SK-N-SH (cell line): ENCODE data around the gene EFHC1. TPM values are rescaled to one million over a fixed set of nuclear protein-coding genes. Genes with fewer than 3 reads are reported as not detected.

Experiments
- CTCF ChIA-PET: fragments of 300-600, 350-600 bp; formaldehyde crosslinking; extraction: SDS; loops from one replicate; lab custom pipeline; 2021; lab: Yijun Ruan, JAX
- POLR2A ChIA-PET: fragments of 350-600 bp; sonication (Branson Sonifier 250); formaldehyde crosslinking; extraction: SDS; loops from one replicate; lab custom pipeline; 2020; ENCODE audit warnings: antibody characterized with exemption, inconsistent platforms; lab: Yijun Ruan, JAX
- DNase-seq: peaks from one replicate; pipeline ENCODE4 v3.0.0; 2012
- H2AFZ ChIP-seq: fragments of 200-600 bp; sonication (generic); 2 replicates; pipeline ENCODE4 v1.8.1; 2016; ENCODE audit warnings: antibody characterized with exemption, mild to moderate bottlenecking, low read depth
- H3F3A ChIP-seq: fragments of 200-600 bp; sonication (generic); replicated peaks from 2 replicates; pipeline ENCODE3; 2016; ENCODE audit warnings: antibody characterized with exemption, mild to moderate bottlenecking; ENCODE audit not compliant: insufficient read depth
- H3K27ac ChIP-seq, 2 experiments: fragments of 200-500 bp in 1 of 2; fragments of 200-600 bp in 1 of 2; sonication (Bioruptor generic) in 1 of 2; sonication (generic), shearing (Covaris generic) in 1 of 2; 2 replicates each; pipeline versions ENCODE4 v1.5.1 to v1.6.1; 2014 to 2016; ENCODE audit warnings: low read depth in 2 of 2, inconsistent platforms in 1 of 2, low read length in 1 of 2, mild to moderate bottlenecking in 1 of 2, mixed read lengths in 1 of 2
- H3K27me3 ChIP-seq: fragments of 200-600 bp; sonication (generic), shearing (Covaris generic); 2 replicates; pipeline ENCODE4 v1.6.1; 2016; ENCODE audit warnings: mixed run types; ENCODE audit not compliant: insufficient read depth
- H3K36me3 ChIP-seq, 2 experiments: fragments of 200-500 bp in 1 of 2; fragments of 200-600 bp in 1 of 2; sonication (Bioruptor generic) in 1 of 2; sonication (generic) in 1 of 2; replicated peaks in 1 of 2; 2 replicates each; pipeline versions ENCODE3 to v1.5.1; 2014 to 2016; ENCODE audit warnings: low read length in 1 of 2, mild to moderate bottlenecking in 1 of 2; ENCODE audit not compliant: insufficient read depth in 2 of 2, control insufficient read depth in 1 of 2
- H3K4me1 ChIP-seq, 2 experiments: fragments of 200-500 bp in 1 of 2; fragments of 200-600 bp in 1 of 2; sonication (Bioruptor generic) in 1 of 2; sonication (generic), shearing (Covaris generic) in 1 of 2; 2 replicates each; pipeline versions ENCODE4 v1.5.1 to v1.6.1; 2014 to 2016; ENCODE audit warnings: low read depth in 1 of 2, low read length in 1 of 2, mixed run types in 1 of 2; ENCODE audit not compliant: insufficient read depth in 2 of 2, control insufficient read depth in 1 of 2
- H3K4me2 ChIP-seq: fragments of 200-600 bp; sonication (generic), shearing (Covaris generic); 2 replicates; pipeline ENCODE4 v1.6.1; 2017; ENCODE audit warnings: mixed run types
- H3K4me3 ChIP-seq, 2 experiments: fragments of 200-500 bp in 1 of 2; fragments of 200-600 bp in 1 of 2; sonication (Bioruptor generic) in 1 of 2; sonication (generic), shearing (Covaris generic) in 1 of 2; 2 replicates each; pipeline versions ENCODE4 v1.5.1 to v1.8.1; 2014 to 2016; ENCODE audit warnings: low read depth in 2 of 2, inconsistent platforms in 1 of 2, low read length in 1 of 2, mild to moderate bottlenecking in 1 of 2, mixed read lengths in 1 of 2, moderate library complexity in 1 of 2
- H3K79me2 ChIP-seq: fragments of 200-600 bp; sonication (generic); 2 replicates; pipeline ENCODE4 v1.8.1; 2017; ENCODE audit warnings: mild to moderate bottlenecking; ENCODE audit not compliant: insufficient read depth
- H3K9ac ChIP-seq: fragments of 200-600 bp; sonication (generic); 2 replicates; pipeline ENCODE4 v1.6.1; 2017; ENCODE audit warnings: mixed run types
- H3K9me2 ChIP-seq: fragments of 200-600 bp; sonication (generic); 2 replicates; pipeline ENCODE4 v1.6.1; 2017; ENCODE audit warnings: mixed run types
- H3K9me3 ChIP-seq: fragments of 200-600 bp; sonication (generic); 2 replicates; pipeline ENCODE4 v1.6.1; 2017; ENCODE audit warnings: mixed run types, mild to moderate bottlenecking, moderate library complexity
- H4K20me1 ChIP-seq: fragments of 200-600 bp; sonication (generic); 2 replicates; pipeline ENCODE4 v1.6.1; 2017; ENCODE audit warnings: mild to moderate bottlenecking, mixed run types; ENCODE audit not compliant: insufficient read depth
- EZH2phosphoT487 ChIP-seq: fragments of 200-600 bp; sonication (generic); IDR thresholded peaks from 2 replicates; pipeline ENCODE4 v1.6.1; 2017; ENCODE audit warnings: low read depth, mixed run types, mild to moderate bottlenecking, antibody characterized with exemption, moderate library complexity, borderline replicate concordance
- FOXM1 ChIP-seq: IDR thresholded peaks from 2 replicates; pipeline ENCODE4 v1.4.0; 2012; ENCODE audit warnings: low read depth, mild to moderate bottlenecking
- GABPA ChIP-seq: IDR thresholded peaks from 2 replicates; pipeline ENCODE4 v1.4.0; 2012; ENCODE audit warnings: low read depth, mild to moderate bottlenecking
- JUND ChIP-seq: IDR thresholded peaks from 2 replicates; pipeline ENCODE4 v1.4.0; 2012
- MXI1 ChIP-seq: IDR thresholded peaks from 2 replicates; pipeline ENCODE4 v1.6.1; 2012; ENCODE audit warnings: mild to moderate bottlenecking, low read depth, low read length, improper control_type of control experiment
- POLR2AphosphoS5 ChIP-seq: IDR thresholded peaks from 2 replicates; pipeline ENCODE4 v1.6.1; 2012; ENCODE audit warnings: low read depth, low read length
- RAD21 ChIP-seq: IDR thresholded peaks from 2 replicates; pipeline ENCODE4 v1.6.1; 2012; ENCODE audit warnings: mild to moderate bottlenecking, low read length
- RCOR1 ChIP-seq: fragments of 150-350 bp; IDR thresholded peaks from 2 replicates; pipeline ENCODE4 v1.6.1; 2017; ENCODE audit warnings: antibody characterized with exemption, low read length
- SMC3 ChIP-seq: IDR thresholded peaks from 2 replicates; pipeline ENCODE4 v1.6.1; 2012; ENCODE audit warnings: low read depth, low read length, improper control_type of control experiment
- TEAD4 ChIP-seq: IDR thresholded peaks from 2 replicates; pipeline ENCODE4 v1.4.0; 2012; ENCODE audit warnings: mild to moderate bottlenecking, borderline replicate concordance; ENCODE audit not compliant: insufficient read depth
- USF1 ChIP-seq: IDR thresholded peaks from 2 replicates; pipeline ENCODE4 v1.4.0; 2012; ENCODE audit warnings: low read depth, borderline replicate concordance
- YY1 ChIP-seq: IDR thresholded peaks from 2 replicates; pipeline ENCODE4 v1.4.0; 2012; ENCODE audit warnings: low read depth, mild to moderate bottlenecking
- WGBS: methylation state at CpG from one replicate; pipeline ENCODE4 v1.1.6; 2017; ENCODE audit warnings: low lambda C conversion rate; 5-methylcytosine and 5-hydroxymethylcytosine counted together
- polyA plus RNA-seq, 3 experiments: library from polyadenylated mRNA; depleted of rRNA; stranded (reverse); fragments of >200 nt; gene quantifications; 2 replicates each; pipeline ENCODE4 v1.2.3, GENCODE V29; 2012
- TF ChIP-seq, protein P1 (sequence below): IDR thresholded peaks from 2 replicates; pipeline ENCODE4; 2012
- TF ChIP-seq, protein P2 (sequence below): fragments of 200-600 bp; sonication (generic); IDR thresholded peaks from 2 replicates; pipeline ENCODE4 v1.6.1; 2017; ENCODE audit warnings: antibody characterized with exemption, mild to moderate bottlenecking, moderate library complexity
- TF ChIP-seq, protein P3 (sequence below): IDR thresholded peaks from 2 replicates; pipeline ENCODE4 v1.4.0; 2012; ENCODE audit warnings: low read depth, borderline replicate concordance

The EFHC1 gene
- polyA plus RNA-seq, 1 of the 3 experiments (the other 2 are of a cell fraction) = 39.4 TPM

DNA sequence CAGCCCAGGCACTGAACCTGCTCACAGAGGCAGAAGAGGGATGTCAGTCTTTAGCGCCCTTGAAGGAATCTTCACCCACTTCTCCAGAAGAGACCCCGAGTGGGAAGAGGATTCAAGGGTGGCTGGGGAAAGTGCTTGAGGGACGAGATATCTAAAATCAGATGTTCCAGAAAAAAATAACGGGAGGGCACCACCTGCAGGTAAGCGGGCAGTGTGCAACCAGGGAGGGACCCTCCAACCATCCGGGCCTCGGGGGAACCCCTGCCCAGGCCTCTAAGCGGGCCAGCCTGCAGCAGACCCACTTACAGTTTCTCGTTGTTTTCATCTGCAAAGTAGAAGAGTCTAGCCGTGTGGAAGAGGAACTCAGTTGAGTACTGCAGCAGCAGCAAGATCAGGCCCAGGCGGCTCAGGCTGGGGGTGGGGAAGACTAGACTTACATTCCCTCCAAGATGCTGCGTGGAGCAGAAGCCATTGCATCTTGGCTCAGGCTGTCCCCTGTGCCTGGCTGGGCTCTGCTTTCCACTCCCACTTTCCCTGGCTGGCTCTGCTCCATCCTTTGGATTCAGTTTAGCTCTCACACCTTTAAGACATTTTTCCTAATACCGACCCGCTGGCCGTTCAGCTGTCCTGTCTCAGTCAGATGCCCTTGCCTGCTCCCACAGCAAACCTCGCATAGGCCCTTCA lies 85.7 kb downstream of the EFHC1 start:
- H3K36me3 ChIP-seq = peaks cover 60 to 74% of the 10 kb centered on the region in 2 experiments
- peak; percentile 43 for DNase-seq
- H3K9me2 ChIP-seq = no peaks in the 10 kb centered on the region
- CTCF ChIA-PET = interaction anchor here (1.0 to 1.3 kb wide), 2 partner anchors 10 to 105 kb away, joined by 4 read pairs; no protein-coding TSS in a partner anchor
- H3K4me2 ChIP-seq = no peak overlapping the region
- 90% methylated on average over 15 of the region's 16 CpGs for WGBS
- no peak overlapping the region for H3K4me3 ChIP-seq
- no peaks in the 10 kb centered on the region for H4K20me1 ChIP-seq
- no peak overlapping the region for H2AFZ ChIP-seq
- H3K79me2 ChIP-seq = peaks cover 13% of the 10 kb centered on the region; the same call in 1 of the 2 replicates
- peaks cover 30% of the 10 kb centered on the region for H3F3A ChIP-seq
- H3K27ac ChIP-seq = no peak overlapping the region; a peak in 1 of 4 replicates
- TF ChIP-seq FOXM1 (no peak), POLR2AphosphoS5 (no peak), RAD21 (no peak; the same call in 1 of the 2 replicates), EZH2phosphoT487 (no peak), SMC3 (no peak), GABPA (no peak), TEAD4 (no peak), JUND (no peak), RCOR1 (no peak), USF1 (no peak)
- TF ChIP-seq, all 33 proteins: peak for 0
- no peaks in the 10 kb centered on the region for H3K9me3 ChIP-seq
- POLR2A ChIA-PET = no interaction called here
- H3K4me1 ChIP-seq = peaks cover 18 to 34% of the 10 kb centered on the region in 2 experiments; a peak in 3 of 4 replicates
- no peak overlapping the region for H3K9ac ChIP-seq
- no peaks in the 10 kb centered on the region for H3K27me3 ChIP-seq

GRCh38 chr6:52506476-52506875 lies 86.3 kb downstream of the EFHC1 start:
- peaks cover 17% of the 10 kb centered on the region; the same call in 1 of the 2 replicates for H3K79me2 ChIP-seq
- CTCF ChIA-PET = interaction anchor here (1.0 to 1.3 kb wide), 3 partner anchors 9 to 106 kb away, joined by 3 to 4 read pairs (median 4); no protein-coding TSS in a partner anchor

More at GRCh38 chr6:52506476-52506875, 86.3 kb downstream of the EFHC1 start:
- WGBS = 87% methylated on average over 9 of the region's 9 CpGs
- no peak overlapping the region for H2AFZ ChIP-seq
- H3K4me3 ChIP-seq = no peak overlapping the region
- no peak overlapping the region for H3K4me2 ChIP-seq
- no peak overlapping the region for H3K9ac ChIP-seq
- peaks cover 34% of the 10 kb centered on the region for H3F3A ChIP-seq
- H3K36me3 ChIP-seq = peaks cover 63 to 71% of the 10 kb centered on the region in 2 experiments
- no peaks in the 10 kb centered on the region for H4K20me1 ChIP-seq
- H3K4me1 ChIP-seq = peaks cover 18 to 38% of the 10 kb centered on the region in 2 experiments; a peak in 3 of 4 replicates
- POLR2A ChIA-PET = no interaction called here
- H3K9me2 ChIP-seq = no peaks in the 10 kb centered on the region
- no peaks in the 10 kb centered on the region for H3K27me3 ChIP-seq
- no peak overlapping the region for H3K27ac ChIP-seq
- TF ChIP-seq TEAD4 = no peak
- TF ChIP-seq MXI1 = no peak
- TF ChIP-seq, protein P1, sequence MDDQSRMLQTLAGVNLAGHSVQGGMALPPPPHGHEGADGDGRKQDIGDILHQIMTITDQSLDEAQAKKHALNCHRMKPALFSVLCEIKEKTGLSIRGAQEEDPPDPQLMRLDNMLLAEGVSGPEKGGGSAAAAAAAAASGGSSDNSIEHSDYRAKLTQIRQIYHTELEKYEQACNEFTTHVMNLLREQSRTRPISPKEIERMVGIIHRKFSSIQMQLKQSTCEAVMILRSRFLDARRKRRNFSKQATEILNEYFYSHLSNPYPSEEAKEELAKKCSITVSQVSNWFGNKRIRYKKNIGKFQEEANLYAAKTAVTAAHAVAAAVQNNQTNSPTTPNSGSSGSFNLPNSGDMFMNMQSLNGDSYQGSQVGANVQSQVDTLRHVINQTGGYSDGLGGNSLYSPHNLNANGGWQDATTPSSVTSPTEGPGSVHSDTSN = no peak
- no peak for TF ChIP-seq SMC3
- TF ChIP-seq, protein P2, sequence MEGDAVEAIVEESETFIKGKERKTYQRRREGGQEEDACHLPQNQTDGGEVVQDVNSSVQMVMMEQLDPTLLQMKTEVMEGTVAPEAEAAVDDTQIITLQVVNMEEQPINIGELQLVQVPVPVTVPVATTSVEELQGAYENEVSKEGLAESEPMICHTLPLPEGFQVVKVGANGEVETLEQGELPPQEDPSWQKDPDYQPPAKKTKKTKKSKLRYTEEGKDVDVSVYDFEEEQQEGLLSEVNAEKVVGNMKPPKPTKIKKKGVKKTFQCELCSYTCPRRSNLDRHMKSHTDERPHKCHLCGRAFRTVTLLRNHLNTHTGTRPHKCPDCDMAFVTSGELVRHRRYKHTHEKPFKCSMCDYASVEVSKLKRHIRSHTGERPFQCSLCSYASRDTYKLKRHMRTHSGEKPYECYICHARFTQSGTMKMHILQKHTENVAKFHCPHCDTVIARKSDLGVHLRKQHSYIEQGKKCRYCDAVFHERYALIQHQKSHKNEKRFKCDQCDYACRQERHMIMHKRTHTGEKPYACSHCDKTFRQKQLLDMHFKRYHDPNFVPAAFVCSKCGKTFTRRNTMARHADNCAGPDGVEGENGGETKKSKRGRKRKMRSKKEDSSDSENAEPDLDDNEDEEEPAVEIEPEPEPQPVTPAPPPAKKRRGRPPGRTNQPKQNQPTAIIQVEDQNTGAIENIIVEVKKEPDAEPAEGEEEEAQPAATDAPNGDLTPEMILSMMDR = no peak
- TF ChIP-seq, protein P3, sequence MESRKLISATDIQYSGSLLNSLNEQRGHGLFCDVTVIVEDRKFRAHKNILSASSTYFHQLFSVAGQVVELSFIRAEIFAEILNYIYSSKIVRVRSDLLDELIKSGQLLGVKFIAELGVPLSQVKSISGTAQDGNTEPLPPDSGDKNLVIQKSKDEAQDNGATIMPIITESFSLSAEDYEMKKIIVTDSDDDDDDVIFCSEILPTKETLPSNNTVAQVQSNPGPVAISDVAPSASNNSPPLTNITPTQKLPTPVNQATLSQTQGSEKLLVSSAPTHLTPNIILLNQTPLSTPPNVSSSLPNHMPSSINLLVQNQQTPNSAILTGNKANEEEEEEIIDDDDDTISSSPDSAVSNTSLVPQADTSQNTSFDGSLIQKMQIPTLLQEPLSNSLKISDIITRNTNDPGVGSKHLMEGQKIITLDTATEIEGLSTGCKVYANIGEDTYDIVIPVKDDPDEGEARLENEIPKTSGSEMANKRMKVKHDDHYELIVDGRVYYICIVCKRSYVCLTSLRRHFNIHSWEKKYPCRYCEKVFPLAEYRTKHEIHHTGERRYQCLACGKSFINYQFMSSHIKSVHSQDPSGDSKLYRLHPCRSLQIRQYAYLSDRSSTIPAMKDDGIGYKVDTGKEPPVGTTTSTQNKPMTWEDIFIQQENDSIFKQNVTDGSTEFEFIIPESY = no peak
- no peak for TF ChIP-seq YY1
- TF ChIP-seq JUND = no peak
- no peak for DNase-seq
- H3K9me3 ChIP-seq = no peaks in the 10 kb centered on the region
